B cell (primary cell): ENCODE results near the gene MAD1L1.

Source experiments
- CTCF ChIP-seq: fragments of 200-600 bp; IDR thresholded peaks from one replicate; pipeline ENCODE4 v1.8.0; 2022; ENCODE audit warnings: antibody characterized with exemption, mild to moderate bottlenecking
- EZH2 ChIP-seq: IDR thresholded peaks from 2 replicates; pipeline ENCODE4 v1.6.1; 2012; ENCODE audit warnings: borderline replicate concordance, low read depth, mild to moderate bottlenecking, moderate library complexity, low read length; ENCODE audit not compliant: insufficient read depth, poor library complexity, severe bottlenecking

GRCh38 chr7:2210551-2211258 is 22.0 kb downstream of the MAD1L1 start:
- TF ChIP-seq CTCF (no peak), EZH2 (no peak)
